Measurements from ENCODE around the gene TSPAN19.

The TSPAN19 gene

DNA sequence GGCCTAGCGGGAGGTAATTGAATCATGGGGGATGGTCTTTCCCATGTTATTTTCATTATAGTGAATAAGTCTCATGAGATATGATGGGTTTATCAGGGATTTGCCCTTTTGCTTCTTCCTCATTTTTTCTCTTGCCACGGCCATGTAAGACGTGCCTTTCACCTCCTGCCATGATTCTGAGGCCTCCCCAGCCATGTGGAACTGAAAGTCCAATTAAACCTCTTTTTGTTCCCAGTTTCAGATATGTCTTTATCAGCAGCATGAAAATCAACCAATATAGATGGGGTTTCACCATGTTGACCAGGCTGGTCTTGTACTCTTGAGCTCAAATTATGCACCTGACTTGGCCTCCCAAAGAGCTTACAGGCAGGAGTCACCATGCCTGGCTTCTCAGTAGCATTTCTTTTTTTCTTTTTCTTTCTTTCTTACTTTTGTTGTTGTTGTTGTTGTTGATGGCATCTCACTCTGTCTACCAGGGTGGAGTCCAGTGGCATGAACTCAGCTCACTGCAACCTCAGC lies 33.2 kb downstream of the TSPAN19 start:
- Histone ChIP-seq H3K9ac (ENCODE audit: insufficient read length, low read depth) (no peak overlapping the region), H3K9me3 (ENCODE audit: insufficient read depth, low read length) (0 out of 2 replicates have a peak, but pooled peaks cover 9% of the 10 kb centered on the region), H3K4me3 (ENCODE audit: insufficient read length, low read depth) (no peak overlapping the region), H3K27me3 (ENCODE audit: insufficient read depth, insufficient read length) (no peaks in the 10 kb centered on the region), H3K4me1 (ENCODE audit: insufficient read depth, insufficient read length) (peaks cover 2% of the 10 kb centered on the region), H3K36me3 (ENCODE audit: insufficient read depth, insufficient read length, low read length) (no peaks in the 10 kb centered on the region)
- DNase-seq (ENCODE audit: low read depth, low spot score): no peak
- TF ChIP-seq YY1 (IDR thresholded peaks at IDR 0.05; ENCODE audit: insufficient read depth, insufficient read length) (no peak), ZNF274 (IDR thresholded peaks at IDR 0.05; ENCODE audit: low read depth, low read length) (no peak), SUZ12 (IDR thresholded peaks at IDR 0.05; ENCODE audit: extremely low read depth, insufficient read depth, insufficient read length) (no peak)

DNA sequence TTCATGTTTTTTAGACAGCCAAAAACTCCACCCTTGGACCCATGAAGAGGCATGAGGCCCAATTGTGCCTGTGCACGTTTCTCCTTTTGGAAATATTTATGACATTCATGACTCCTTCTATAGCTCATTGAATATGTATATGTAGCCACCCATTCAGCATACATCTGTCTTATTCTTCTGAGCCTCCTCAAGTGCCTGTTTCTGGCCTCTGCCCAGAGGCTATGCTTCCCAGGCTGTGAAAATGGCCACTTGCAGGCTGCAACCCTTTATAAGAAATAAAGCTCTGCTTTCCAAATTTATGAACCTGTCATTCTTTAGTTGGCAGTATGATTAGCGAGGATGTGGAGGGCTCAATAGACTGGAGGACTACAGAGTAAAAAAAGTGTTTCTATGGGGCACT lies 35.3 kb downstream of the TSPAN19 start:
- no peak for DNase-seq (ENCODE audit: low read depth, low spot score)
- H3K27me3 ChIP-seq (ENCODE audit: insufficient read depth, insufficient read length): no peaks in the 10 kb centered on the region
- TF ChIP-seq YY1 (IDR thresholded peaks at IDR 0.05; ENCODE audit: insufficient read depth, insufficient read length) (no peak), SUZ12 (IDR thresholded peaks at IDR 0.05; ENCODE audit: extremely low read depth, insufficient read depth, insufficient read length) (no peak), ZNF274 (IDR thresholded peaks at IDR 0.05; ENCODE audit: low read depth, low read length) (no peak)

DNA sequence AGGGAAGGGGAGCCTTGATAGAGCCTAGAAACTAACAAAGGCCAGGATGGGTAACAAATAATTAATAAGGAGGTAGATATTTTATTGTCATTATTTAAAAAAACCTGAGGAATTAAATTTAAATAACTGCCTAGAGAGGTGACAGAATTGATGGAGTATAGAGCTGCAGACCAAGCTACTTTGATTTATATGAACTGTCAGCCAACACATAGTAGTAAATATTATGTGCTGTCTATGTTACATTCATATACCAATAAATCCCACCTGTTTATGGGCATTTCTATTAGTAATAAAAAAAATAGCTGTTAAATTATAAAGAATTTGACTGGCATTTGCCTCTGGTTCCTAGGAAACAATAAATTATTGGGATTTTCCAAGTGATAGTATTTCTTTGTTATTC lies 37.7 kb downstream of the TSPAN19 start:
- H3K36me3 ChIP-seq (ENCODE audit: insufficient read depth, insufficient read length, low read length): no peaks in the 10 kb centered on the region
- H3K27me3 ChIP-seq (ENCODE audit: insufficient read depth, insufficient read length): no peaks in the 10 kb centered on the region
- no peak for TF ChIP-seq YY1 (IDR thresholded peaks at IDR 0.05; ENCODE audit: insufficient read depth, insufficient read length)
- no peak for TF ChIP-seq SUZ12 (IDR thresholded peaks at IDR 0.05; ENCODE audit: extremely low read depth, insufficient read depth, insufficient read length)
- TF ChIP-seq ZNF274 (IDR thresholded peaks at IDR 0.05; ENCODE audit: low read depth, low read length): no peak
- H3K4me1 ChIP-seq (ENCODE audit: insufficient read depth, insufficient read length): no peaks in the 10 kb centered on the region
- H3K4me3 ChIP-seq (ENCODE audit: insufficient read length, low read depth): no peak overlapping the region
- no peak overlapping the region for H3K9ac ChIP-seq (ENCODE audit: insufficient read length, low read depth)
- no peak for DNase-seq (ENCODE audit: low read depth, low spot score)
- no peaks in the 10 kb centered on the region for H3K9me3 ChIP-seq (ENCODE audit: insufficient read depth, low read length)

More for the DNA sequence above, 35.3 kb downstream of the TSPAN19 start:
- Histone ChIP-seq H3K36me3 (ENCODE audit: insufficient read depth, insufficient read length, low read length) (no peaks in the 10 kb centered on the region), H3K4me3 (ENCODE audit: insufficient read length, low read depth) (no peak overlapping the region), H3K4me1 (ENCODE audit: insufficient read depth, insufficient read length) (peaks cover 2% of the 10 kb centered on the region), H3K9ac (ENCODE audit: insufficient read length, low read depth) (no peak overlapping the region), H3K9me3 (ENCODE audit: insufficient read depth, low read length) (0 out of 2 replicates have a peak, but pooled peaks cover 3% of the 10 kb centered on the region)

DNA sequence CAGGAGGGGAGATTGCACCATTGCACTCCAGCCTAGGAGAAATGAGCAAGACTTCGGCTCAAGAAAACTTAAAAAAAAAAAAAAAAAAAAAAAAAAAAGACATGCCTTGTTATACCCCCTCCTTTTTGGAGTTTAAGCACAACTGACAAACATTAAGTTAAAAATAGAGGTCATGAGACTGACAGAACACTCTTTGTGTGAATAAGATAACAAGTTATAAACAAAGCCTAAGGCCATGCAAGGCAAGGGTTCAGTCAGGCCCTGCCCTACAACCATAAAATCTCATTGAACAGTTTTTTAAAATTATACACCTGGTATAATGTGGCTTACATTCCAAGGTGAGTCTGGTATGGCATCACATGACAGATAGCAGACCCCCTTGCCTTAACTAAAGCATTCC lies 39.3 kb downstream of the TSPAN19 start:
- H3K9ac ChIP-seq (ENCODE audit: insufficient read length, low read depth): no peak overlapping the region
- no peaks in the 10 kb centered on the region for H3K36me3 ChIP-seq (ENCODE audit: insufficient read depth, insufficient read length, low read length)
- H3K9me3 ChIP-seq (ENCODE audit: insufficient read depth, low read length): no peaks in the 10 kb centered on the region
- DNase-seq (ENCODE audit: low read depth, low spot score): no peak
- no peaks in the 10 kb centered on the region for H3K4me1 ChIP-seq (ENCODE audit: insufficient read depth, insufficient read length)
- TF ChIP-seq YY1 (IDR thresholded peaks at IDR 0.05; ENCODE audit: insufficient read depth, insufficient read length): no peak
- no peak for TF ChIP-seq ZNF274 (IDR thresholded peaks at IDR 0.05; ENCODE audit: low read depth, low read length)
- no peak for TF ChIP-seq SUZ12 (IDR thresholded peaks at IDR 0.05; ENCODE audit: extremely low read depth, insufficient read depth, insufficient read length)
- H3K4me3 ChIP-seq (ENCODE audit: insufficient read length, low read depth): no peak overlapping the region
- no peaks in the 10 kb centered on the region for H3K27me3 ChIP-seq (ENCODE audit: insufficient read depth, insufficient read length)

DNA sequence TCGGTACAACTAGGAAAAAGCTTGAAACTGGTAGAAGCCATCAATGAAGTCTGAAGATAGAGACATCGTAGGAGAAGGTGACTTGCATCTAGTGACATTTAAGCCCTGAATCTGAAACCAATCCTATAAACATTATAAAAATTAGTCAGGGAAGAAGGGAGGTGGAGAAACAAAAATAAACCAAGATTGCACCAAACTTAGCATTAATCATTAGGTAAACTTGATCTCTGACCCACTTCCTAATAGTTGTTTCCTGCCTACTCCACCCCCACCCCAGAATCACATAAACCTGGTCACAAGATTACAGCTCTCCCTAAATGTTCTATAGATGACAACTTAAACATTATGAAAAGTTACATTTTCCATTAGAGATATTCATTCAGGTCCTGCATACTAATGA lies 40.4 kb downstream of the TSPAN19 start:
- H3K4me3 ChIP-seq (ENCODE audit: insufficient read length, low read depth): no peak overlapping the region
- no peak overlapping the region for H3K9ac ChIP-seq (ENCODE audit: insufficient read length, low read depth)
- H3K36me3 ChIP-seq (ENCODE audit: insufficient read depth, insufficient read length, low read length): no peaks in the 10 kb centered on the region
- no peaks in the 10 kb centered on the region for H3K4me1 ChIP-seq (ENCODE audit: insufficient read depth, insufficient read length)
- no peaks in the 10 kb centered on the region for H3K27me3 ChIP-seq (ENCODE audit: insufficient read depth, insufficient read length)
- no peaks in the 10 kb centered on the region for H3K9me3 ChIP-seq (ENCODE audit: insufficient read depth, low read length)
- no peak for TF ChIP-seq YY1 (IDR thresholded peaks at IDR 0.05; ENCODE audit: insufficient read depth, insufficient read length)
- no peak for TF ChIP-seq ZNF274 (IDR thresholded peaks at IDR 0.05; ENCODE audit: low read depth, low read length)
- TF ChIP-seq SUZ12 (IDR thresholded peaks at IDR 0.05; ENCODE audit: extremely low read depth, insufficient read depth, insufficient read length): no peak
- DNase-seq (ENCODE audit: low read depth, low spot score): no peak

DNA sequence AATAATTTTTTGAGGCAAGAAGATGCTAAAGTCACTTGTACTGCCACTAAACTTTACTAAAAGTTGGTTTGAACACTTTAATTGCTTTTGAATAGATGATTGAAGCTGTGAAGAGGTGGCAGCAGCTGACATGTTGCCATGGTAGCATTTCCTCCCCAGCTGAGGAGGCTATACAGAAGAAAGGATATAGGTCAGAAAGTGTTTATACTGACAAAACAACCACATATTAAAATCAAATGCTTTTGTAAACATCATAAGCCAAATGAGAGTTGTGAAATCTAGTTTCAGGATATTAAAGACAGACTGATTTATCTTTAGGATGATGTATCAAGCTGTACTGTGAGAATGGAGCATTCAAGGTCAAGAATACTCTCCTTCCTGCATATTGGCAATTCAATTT lies 41.7 kb downstream of the TSPAN19 start:
- TF ChIP-seq ZNF274 (IDR thresholded peaks at IDR 0.05; ENCODE audit: low read depth, low read length) (no peak), SUZ12 (IDR thresholded peaks at IDR 0.05; ENCODE audit: extremely low read depth, insufficient read depth, insufficient read length) (no peak), YY1 (IDR thresholded peaks at IDR 0.05; ENCODE audit: insufficient read depth, insufficient read length) (no peak)
- Histone ChIP-seq H3K9me3 (ENCODE audit: insufficient read depth, low read length) (no peaks in the 10 kb centered on the region), H3K9ac (ENCODE audit: insufficient read length, low read depth) (no peak overlapping the region), H3K4me1 (ENCODE audit: insufficient read depth, insufficient read length) (no peaks in the 10 kb centered on the region), H3K36me3 (ENCODE audit: insufficient read depth, insufficient read length, low read length) (no peaks in the 10 kb centered on the region), H3K27me3 (ENCODE audit: insufficient read depth, insufficient read length) (no peaks in the 10 kb centered on the region), H3K4me3 (ENCODE audit: insufficient read length, low read depth) (no peak overlapping the region)
- no peak for DNase-seq (ENCODE audit: low read depth, low spot score)

DNA sequence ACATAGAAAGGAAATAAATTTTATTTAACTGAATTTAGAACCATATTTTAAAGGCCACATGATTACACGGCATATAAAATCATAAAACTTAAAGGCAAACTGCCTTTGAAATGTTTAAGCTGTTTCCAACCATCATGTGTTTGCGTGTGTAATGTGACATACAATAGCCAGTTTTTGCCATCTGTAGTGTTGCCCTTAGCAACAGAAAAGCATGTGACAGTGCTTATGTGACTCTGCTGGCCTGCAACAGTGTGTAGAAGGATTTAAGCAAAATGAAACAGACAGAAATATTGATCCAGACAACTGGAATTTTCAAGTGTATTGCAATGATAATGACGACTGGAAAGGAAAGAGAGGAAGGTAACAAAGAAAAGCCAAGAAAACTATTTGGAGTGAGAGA lies 49.5 kb downstream of the TSPAN19 start:
- TF ChIP-seq ZNF274 (IDR thresholded peaks at IDR 0.05; ENCODE audit: low read depth, low read length): no peak
- no peak for TF ChIP-seq YY1 (IDR thresholded peaks at IDR 0.05; ENCODE audit: insufficient read depth, insufficient read length)
- no peak for TF ChIP-seq SUZ12 (IDR thresholded peaks at IDR 0.05; ENCODE audit: extremely low read depth, insufficient read depth, insufficient read length)
- H3K9ac ChIP-seq (ENCODE audit: insufficient read length, low read depth): no peak overlapping the region
- DNase-seq (ENCODE audit: low read depth, low spot score): no peak
- H3K4me3 ChIP-seq (ENCODE audit: insufficient read length, low read depth): no peak overlapping the region
- H3K4me1 ChIP-seq (ENCODE audit: insufficient read depth, insufficient read length): no peaks in the 10 kb centered on the region
- no peaks in the 10 kb centered on the region for H3K36me3 ChIP-seq (ENCODE audit: insufficient read depth, insufficient read length, low read length)
- no peaks in the 10 kb centered on the region for H3K27me3 ChIP-seq (ENCODE audit: insufficient read depth, insufficient read length)
- H3K9me3 ChIP-seq (ENCODE audit: insufficient read depth, low read length): no peaks in the 10 kb centered on the region

All from NT2/D1 (cell line).